Fibroblast of skin of abdomen (primary cell): Measurements from ENCODE around the gene CELA1. TPM values are rescaled to one million over a fixed set of nuclear protein-coding genes. Genes with fewer than 3 reads are reported as not detected.

Source experiments
- DNase-seq: peaks from one replicate; pipeline ENCODE4 v3.0.0-alpha.2; 2013
- polyA plus RNA-seq, 2 experiments: library from polyadenylated mRNA; unstranded; fragments of 120-200 nt; gene quantifications; one replicate each; pipeline ENCODE4 v1.2.1, GENCODE V29; 2013; ENCODE audit not compliant: insufficient read length in 2 of 2

The CELA1 gene
- not detected for polyA plus RNA-seq (2013, experiment 1 of 2; ENCODE audit: insufficient read length)
- not detected for polyA plus RNA-seq (2013, experiment 2 of 2; ENCODE audit: insufficient read length)

DNA sequence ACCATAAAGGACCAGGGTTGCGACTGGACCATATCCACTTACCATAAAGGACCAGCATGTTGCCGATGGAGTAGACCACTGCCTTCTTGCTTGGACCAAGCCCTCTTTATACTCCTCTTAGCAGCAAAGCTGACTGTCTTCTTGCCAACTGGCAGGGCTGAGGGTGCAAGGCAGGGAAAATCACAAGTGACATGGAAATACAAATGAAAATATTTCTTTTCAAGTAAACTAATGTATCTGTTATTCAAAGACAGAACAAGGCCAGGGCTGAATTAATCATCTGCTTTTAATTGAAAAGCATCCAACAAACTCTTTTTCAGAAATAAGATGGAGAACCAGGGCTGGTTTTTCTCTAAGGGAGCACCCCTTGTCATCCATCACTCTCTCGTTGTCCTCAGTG is at the start of gene CELA1:
TSS of gene CELA1 (minus strand) at position 99 of the 400 bp plus-strand sequence. CDS start at position 58, 41 bp downstream.
- no peak for DNase-seq

DNA sequence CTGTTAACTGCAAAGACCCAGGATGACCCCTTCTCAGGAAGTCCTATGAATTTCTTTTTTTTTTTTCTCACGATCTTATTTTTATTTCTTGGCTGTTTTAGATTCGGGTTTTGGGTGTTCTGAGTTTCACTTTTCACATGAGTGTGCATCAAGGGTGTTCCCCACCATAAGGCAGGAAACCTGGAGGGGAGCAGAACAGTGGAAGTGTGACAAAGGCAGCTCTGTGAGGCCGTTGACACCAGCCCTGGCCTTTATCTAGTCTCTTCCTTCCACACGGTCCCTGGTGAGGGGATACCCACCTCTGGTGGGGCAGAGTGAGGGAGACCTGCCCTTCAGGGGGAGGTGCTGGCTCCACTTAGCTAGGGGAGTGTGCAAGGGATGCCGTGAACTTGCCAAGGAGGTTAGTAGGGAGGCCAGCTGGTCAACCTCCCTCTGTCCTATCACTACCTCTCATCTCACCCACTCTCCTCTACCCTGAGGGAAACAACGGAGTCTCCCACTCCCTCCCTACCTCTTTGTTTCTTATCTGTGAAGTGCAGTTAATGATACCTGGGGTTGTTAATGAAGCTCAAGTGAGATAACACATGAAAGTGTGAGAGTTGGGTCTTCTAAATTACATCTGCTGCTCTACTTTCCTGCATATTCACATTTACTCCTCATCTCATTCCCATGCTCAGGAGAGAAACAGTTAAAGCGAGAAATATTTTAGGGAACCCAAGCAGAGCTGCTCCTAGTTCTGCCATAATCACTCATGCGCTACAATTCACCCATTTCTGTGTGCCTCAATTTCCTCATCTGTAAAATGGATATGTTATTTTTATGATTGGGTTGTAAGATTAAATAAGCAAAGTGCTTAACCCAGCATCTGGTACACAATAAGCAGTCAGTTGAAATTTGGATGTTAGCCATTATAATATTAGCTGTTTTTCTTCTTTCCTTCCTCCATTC is 49.1 kb upstream of the CELA1 start:
- no peak for DNase-seq

DNA sequence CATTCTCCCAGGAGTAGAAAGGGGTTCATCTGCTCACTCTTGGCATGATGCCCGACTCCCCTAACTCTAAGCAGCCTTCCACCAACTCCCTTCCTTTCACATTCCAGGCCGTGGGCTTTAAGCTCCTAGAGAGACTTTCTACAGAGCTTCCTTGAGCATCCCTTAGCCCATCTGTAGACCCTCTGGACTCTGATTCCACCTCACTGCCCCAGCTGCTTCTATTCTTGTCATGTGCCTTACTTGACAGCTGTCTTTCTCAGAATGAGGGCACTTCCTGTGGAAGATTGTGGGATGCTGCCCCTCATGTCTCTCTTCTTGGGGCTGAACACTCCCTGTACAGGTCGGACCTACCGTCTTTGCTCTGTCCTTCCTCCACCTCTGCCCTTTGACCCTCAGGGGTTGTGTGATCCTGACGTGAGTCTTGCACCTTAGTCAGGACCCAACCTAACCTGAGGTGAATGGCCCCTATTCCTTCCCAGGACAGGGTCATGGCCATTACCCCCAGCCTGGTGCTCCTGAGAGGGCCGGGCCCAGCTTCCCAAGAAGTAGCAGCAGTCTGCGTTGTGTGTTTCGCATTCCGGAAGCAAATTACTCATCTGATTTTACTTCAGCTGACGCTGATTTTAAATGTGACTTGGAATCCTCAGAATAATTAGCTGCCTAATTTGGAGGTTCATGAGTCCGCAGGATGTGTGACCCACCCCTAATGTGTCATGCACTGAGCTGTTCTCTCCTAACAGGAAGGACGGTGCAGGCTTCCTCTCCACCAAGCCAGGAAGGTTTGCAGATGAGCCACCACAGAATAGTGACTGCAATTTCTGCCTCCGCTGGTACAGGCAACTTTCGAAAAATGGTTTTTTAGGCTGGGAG is 47.4 kb upstream of the CELA1 start:
- peak; percentile 96 for DNase-seq

DNA sequence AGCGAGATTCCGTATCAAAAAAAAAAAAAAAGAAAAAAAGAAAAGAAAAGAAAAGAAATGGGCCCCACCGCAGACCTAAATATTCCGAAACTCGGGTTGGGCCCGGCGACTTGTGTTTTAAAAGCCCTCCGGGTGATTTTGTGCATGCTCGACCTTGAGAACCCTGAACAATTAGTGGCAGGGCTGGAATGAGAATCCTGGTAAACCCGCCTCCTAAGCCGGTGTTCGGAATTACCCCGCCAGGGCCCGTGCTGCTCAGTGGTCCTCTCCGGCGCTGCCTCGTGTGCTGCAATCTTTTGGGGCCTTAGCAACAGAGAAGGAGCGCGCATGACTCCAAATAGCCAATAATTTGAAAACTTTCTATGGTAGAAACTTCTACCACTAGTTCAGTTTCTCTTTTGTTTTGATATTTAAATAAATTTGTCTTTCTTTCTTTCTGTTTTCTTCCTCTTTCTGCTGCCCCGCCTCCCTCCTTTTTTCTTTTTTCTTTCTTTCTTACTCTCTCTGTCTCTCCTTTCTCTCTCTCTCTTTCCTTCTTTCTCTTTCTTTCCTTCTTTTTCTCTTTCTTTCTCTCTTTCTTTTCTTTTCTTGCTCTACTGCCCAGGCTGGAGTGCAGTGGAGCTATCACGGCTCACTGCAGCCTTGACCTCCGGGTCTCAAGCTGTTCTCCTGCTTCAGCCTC is 46.2 kb upstream of the CELA1 start:
- peak; percentile 57 for DNase-seq

DNA sequence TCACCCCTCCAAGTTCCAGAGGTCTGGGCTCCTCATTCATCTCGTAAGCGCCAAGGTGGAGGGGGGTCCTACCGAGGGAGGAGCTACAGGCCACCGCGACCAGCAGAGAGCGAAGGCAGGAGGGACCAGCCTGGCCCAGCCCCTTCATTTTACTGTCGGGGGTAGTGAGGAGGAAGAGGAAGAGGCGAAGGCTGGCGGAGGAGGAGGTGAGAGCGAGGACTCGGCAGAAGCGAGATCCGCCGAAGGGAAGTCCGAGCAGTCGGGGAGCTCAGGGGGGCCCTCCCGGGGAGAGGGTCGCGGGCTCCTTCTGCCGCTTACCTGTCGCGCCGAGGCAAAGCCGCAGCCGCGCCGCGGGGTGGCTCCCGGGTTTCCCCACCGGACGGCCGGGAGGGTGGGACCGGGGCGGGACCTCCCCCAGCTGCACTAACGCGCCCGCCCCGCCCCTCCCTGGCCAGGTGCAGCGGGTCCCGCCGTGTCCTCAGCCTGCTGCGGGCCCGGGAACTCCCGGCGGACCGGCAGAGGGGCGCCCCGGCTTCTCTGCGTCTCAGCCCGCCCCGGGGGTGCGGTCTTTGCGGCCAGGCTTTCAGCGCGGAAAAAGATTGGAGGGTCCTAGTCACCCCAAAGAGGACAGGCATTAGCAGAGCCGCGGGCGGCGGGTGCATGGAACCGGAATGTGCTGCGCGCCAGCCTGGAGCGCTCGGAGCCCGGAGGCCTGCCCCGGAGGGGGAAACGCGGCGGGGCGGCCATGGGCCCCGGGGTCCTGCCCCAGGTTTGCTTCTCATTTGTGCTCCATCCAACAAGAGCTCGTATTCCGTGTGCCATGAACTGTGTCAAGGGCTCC is 45.0 kb upstream of the CELA1 start, which contains the start of gene GALNT6:
TSS of gene GALNT6 (minus strand) at position 124 of the 841 bp plus-strand sequence. CDS start 11,625 bp downstream, outside the sequence.
- no peak for DNase-seq

DNA sequence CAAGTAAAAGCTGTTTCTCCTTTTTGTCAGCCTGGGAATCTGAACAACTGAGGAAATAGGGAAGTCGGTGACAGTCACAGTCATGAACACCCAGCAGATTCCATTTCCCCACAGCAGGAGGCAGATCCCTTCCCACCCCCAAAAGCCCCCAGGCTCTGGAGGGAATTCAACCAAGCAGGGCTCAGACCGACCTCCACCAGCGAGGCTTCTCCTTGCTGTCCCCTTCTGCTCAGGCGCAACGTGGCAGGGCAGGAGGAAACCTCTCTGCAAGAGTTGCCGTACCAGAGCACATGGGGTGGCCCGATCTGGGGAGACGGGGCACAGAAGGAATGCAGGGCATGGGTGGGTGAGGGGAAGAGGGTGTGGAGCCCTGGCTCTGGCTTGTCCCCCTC is 44.4 kb upstream of the CELA1 start:
- DNase-seq: no peak

DNA sequence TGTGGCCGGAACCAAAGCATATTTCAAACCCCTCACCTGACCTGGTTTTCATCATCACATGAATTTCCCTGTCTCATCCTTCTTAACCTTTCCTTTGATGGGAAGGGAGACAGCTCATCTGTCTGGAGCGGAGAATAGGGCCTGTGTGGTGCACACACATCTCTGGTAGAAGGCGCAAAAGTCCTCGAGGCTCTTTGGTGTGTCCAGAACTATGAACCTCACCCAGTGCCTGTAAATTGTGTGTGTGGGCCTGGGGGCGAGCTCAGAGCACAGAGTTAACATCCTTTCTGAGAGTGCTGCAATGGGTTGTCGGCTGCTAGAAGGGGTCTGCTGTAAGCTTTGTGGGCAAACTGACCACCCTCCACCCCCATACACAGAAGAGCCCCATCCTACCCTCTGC is 44.0 kb upstream of the CELA1 start:
- DNase-seq: no peak

DNA sequence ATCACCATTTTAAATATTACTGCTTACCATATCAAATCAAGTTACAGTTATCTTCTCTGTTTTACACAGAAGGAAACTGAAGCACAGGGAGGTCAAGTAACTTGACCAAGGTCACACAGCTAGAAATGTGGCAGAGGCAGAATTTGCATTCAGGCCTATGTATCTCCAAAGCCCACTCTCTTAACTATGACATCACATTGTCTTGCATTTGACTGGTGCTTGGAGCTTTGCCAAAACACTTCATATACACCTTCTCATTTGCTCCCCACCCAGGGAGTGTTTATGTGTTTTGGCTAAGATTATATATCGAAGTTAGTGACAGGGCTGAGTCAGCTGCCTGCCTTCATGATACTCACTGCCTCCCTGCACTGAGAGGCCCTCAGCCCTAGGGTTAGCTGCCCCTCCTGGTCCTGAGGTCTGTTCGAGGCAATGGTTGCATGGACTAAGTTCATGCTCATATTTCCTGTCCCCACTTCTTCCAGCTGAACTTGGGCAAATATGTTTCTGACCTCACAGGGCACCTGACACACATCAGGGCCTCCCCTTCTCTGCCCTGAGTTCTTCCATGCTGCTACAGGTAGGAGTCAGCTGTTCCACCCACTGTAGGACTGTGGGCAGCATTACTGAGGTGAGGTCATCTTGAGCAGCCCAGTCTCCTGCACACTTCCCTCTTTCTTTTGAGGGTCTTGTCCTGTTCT is 43.0 kb upstream of the CELA1 start:
- DNase-seq: peak; percentile 61

DNA sequence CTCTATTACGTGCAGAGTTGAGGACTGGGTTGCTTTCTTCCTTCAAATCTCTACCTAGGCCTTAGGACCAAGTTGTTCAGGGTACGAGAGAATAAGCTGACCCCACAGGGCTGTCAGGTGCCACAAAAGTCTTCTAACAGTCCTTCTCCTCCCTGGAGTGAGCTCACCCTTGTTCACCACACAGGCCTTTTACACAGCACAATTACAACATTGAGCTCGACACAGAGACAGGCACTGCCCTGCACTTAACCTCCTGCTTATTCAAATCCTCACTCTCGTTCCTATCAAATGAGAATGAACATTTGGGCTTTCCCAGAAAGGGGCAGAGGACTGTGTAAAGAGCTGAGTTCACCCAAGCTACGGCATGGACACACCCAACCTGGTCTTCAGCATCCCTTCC is 42.4 kb upstream of the CELA1 start:
- no peak for DNase-seq

DNA sequence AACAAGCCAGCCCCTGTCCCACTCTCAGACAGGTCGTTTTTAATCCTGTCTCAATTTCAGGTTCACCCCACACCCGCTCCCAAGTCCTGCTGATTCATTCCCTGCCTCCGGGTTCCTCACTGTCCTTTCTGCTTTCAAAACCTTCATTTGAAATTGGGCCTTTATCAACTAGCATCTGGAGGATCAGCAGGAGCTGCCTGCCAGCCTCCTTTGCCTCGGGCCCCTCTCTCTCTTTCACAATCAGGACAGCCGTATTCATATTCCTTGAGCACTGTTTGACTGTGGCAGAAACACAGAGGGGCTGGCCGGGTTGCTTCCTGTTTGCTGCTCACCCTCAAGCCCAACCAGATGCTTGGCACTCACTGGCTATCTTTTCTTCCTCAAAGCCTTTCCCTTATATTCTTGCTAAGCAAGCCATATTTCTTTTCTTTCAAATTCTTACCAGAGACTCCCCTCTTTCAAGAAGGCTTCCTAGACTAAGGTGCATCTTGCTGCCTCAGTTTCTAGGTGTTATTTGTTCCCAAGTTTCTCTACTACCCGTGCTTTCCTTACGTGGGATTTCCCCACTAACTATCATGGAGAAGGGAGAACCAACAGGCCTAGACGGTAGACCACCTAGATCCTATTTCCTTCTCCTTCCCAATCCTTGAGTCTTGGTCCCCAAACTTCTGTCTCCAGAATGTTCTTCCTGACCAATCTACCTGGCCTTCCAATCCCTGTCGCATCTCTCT is 41.8 kb upstream of the CELA1 start:
- DNase-seq: peak; percentile 56

DNA sequence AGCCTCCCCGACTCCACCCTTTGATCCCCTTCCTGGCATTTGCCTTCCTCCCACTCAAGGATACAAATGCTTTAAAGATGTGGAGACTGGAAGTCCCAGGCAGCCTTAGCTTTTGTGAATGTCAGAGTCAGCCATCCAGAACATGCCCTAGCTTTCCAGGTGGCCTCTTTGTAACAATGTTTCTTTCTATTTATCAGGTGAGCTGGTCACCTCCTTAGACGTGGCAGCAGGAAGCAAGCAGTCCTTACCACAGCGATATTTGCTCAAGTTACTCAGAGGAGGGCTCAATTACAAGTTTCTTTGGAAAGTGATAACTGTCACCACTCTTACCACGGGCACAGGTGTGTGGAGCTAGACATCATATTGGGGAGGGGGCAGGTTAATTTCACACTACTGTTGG is 39.9 kb upstream of the CELA1 start:
- no peak for DNase-seq

DNA sequence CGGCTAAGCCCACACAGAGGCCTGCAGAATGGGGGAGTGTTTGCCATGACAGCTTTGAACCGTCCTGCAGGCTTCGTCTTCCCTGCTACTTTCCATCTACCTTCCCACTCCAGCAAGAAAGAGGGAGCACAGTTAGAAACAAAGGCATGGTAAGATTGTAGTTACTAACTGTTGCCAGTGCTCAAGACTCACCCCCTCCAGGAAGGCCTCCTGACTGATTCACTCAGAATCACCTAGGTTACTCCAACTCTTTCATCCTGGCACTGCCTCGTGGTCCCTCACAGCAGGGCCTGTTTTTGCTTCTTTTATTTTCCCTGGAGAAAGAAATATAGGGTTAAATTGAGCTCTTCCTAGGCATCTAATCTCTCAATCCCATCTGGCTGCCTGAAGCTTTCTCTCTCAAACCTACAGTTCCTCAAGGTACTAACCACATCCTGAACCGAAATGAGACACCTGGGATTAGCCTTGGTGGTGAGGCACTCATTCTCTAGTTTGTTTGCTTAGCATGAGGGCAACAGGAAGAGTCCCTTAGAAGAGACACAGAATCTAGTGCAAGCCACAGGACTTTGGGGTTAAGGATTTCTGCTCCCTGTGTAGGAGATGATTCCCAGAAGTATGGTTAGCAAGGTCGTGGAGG is 36.9 kb upstream of the CELA1 start:
- no peak for DNase-seq

DNA sequence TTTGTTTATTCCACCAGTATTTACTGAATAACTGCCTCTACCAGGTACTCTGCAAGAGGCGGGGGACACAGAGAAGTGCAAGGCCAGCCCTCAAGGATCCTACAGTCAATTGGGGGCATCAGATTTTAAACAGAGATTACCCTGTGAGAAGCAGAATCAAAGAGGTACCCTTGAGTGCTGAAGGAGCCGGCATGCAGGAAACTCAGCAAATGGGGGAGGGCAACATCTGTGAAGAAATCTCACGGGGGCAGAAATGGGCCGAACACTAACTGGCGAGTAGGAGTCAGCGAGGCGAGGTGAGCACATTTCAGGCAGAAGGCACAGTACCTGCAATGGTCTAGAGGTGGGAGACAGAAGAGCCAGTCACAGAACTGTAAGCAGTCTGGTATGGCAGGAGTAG is 35.7 kb upstream of the CELA1 start:
- no peak for DNase-seq

DNA sequence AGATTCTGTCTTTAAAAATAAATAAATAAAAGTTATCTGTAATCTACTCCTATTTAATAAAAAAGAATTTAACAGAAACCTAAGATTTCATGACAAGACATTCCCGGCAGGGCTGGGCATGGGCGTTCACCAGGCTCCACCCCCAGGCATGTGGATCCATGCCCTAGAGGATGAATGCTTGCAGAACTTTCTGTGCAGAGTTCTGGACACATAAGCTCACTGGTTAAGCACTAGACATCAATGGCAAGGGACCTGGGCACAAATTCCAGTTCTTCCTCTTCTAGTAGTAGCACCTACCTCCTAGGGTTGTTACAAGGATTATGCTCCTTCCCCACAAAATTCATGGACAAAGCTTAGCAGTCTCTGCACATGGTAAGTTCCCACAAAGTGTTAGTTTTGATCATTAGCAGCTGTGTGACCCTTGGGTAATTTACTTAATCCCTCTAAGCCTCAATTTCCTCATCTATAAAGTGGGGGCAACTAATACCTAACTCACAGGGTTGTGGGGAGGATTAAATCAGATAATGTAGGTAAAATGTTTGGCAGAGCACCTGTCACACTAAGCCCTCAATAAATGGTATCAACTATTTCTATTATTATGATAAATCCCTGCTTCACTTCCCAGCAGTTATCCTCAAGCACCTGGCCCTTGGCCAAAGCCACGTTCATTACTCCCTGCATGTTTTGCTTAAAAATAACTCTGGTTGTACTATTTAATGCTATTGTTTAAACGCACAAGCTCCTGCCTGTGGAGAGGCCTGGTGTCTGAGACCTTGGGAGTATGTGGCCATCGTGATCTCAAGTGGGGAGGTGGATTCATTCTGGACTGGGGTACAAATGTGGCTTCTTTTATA is 35.0 kb upstream of the CELA1 start:
- peak; percentile 35 for DNase-seq

DNA sequence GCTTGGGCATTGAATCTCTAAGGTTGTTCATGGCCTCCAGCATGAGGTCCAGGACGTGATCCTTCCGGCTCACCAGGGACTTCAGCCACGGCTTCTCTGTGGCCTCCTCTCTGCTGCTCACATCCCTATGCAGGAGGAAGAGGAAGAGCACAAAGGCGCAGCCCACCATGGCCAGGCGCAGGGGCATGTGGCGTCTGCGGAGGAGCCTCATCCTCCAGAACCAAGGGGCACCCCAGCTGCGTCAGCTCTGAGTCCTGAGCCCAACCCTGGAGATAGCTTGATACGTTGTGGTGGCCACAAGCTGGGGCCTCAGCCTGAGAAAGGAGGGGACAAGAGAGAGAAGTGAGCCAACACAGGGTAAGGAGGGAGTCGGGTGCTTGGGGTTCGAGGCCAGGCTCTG is 33.1 kb upstream of the CELA1 start:
- DNase-seq: no peak

DNA sequence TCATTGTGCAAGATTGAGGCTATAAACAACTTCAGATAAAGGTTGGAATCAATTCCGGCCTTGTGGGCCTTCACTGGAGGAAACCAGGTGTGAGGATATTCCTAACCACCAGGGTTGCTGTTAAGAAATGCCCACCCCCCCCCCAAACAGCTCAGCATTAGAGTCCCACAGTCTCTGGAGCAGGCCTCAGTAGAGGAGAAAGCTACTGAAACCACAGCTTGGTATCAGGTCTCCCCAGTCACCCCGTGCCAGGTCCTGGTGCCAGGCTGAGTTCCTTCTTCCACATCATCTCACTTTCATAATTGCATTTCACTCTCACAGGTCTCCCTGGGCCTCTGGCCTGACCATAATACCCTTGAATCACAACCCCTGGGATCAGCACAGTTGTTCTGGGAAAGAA is 32.3 kb upstream of the CELA1 start:
- no peak for DNase-seq

DNA sequence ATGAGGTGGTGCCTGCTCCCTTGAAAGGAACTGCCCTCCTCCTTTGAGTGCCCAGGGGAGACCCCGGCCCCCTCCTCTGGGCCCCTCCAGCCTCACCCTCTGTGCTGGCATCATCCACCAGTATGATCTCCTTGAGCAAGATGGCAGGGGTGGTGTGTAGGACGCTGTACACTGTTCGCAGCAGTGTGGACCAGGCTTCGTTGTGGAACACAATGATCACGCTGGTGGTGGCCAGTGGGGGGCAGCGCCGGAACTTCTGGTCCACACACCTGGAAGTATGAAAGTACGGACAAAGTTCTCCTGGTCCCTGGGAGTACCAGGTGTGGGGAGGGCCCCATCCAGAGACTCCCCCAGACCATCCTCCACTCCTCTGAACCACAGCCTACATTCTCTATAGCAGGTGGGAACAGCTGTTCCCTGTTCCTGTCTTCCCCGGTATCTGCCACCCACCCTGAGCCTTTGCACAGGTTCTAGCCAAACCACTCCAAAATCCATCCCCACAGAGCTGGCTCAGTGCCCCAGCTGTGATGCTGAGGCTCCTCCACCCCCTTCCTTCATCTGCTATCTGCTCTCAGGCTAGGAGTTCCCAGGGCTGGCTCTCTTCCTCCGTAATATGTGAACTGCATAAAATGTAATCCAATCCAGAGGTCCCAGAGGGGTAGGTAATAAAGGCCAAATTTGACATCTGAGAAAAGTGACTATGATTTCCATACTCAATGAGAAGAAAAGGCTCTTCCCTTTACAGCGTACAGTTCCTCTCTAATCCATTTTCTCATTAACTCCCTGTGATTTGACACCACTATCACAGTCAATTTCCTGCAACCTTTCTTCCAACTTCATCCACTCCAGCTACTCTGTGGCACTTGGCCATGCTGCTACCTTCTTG is 30.9 kb upstream of the CELA1 start:
- DNase-seq: no peak

DNA sequence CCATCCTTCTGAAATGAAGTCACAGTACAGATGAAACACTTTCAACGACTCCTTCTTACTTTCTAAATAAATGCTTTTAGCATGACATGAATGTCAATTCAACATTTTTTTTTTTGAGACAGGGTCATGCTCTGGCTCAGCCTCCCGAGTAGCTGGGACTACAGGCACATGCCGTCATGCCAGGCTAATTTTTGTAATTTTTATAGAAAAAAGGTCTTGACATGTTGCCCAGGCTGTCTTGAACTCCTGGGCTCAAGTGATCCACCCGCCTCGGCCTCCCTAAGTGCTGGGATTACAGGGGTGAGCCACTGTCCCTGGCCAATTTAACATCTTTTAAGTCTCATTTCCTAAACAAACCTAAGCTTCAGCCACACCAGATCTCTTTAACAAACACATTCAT is 28.4 kb upstream of the CELA1 start:
- DNase-seq: no peak
